Skin of body (tissue), 2 donors: ENCODE data around the gene G3BP2. TPM values are rescaled to one million over a fixed set of nuclear protein-coding genes. Genes with fewer than 3 reads are reported as not detected.
"Not testable (repeated sequence)": the region's sequence is repeated elsewhere in the genome, so short reads cannot be mapped to it uniquely, and the experiment has no call there.

Source experiments
- DNase-seq: peaks from one replicate; lab custom pipeline; 2025; lab: John Stamatoyannopoulos, UW
- total RNA-seq: library from RNA; depleted of rRNA; stranded (reverse); fragments of >200 nt; gene quantifications from one replicate; pipeline ENCODE4 v1.2.3, GENCODE V29; 2014

The G3BP2 gene
- total RNA-seq, 1 donor from 2014 or later, result 103 TPM

DNA sequence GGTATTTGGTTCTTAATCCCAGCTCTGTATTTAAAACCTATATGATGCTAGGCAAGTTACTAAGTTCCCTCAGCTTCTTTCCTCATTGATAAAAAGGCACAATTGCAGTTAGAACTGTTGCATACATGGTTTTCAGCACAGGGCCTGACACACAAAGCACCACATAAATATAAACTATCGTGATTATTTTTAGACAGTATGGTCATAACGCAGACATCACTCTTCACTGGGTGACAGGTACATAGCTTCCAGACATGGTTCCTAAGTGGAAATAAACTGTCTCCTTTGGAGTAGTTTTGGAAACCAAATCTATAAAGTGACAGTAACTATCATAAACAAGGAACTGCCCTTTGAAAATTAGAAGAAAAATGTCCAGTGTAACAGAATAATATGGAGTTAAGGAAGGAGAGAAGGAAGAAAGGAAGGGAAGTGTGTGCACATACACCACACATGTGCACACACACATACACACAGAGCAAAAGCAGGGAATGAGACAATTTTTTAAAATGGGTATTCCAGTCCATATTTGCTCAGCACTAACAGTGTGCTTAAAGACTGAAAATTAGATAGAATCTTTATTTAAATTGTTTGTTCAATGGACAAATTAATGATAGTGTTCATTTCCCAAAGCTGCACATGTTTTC lies 12.5 kb upstream of the G3BP2 start:
- DNase-seq, result no peak

DNA sequence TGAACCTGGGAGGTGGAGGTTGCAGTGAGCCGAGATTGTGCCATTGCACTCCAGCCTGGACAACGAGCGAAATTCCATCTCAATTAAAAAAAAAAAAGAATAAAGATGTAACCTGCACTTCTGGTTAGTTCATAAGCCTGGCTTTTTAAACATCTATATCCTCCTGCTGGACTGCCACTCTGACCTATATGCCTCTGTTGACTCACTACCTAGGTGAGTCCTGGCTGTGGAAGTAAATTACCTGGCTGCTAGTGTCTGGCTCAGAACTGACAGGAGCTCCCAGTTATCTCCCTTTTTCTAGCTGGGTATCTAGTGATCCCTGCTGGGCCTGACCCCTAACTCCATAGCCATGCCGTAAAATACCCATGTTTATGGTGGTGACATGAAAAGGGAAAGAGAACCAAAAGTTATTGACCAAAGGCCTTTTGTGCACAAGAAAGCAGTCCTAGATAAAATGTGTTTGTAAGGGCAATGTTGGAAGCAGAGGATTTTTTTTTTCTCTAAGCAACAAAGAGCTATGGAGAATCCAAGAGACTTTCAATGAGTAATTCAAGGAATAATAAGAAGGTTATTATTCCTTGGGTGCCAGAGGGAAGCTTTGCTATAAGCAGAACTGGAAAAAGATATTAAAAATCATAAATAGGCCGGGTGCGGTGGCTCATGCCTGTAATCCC lies 10.4 kb upstream of the G3BP2 start:
- no peak for DNase-seq

DNA sequence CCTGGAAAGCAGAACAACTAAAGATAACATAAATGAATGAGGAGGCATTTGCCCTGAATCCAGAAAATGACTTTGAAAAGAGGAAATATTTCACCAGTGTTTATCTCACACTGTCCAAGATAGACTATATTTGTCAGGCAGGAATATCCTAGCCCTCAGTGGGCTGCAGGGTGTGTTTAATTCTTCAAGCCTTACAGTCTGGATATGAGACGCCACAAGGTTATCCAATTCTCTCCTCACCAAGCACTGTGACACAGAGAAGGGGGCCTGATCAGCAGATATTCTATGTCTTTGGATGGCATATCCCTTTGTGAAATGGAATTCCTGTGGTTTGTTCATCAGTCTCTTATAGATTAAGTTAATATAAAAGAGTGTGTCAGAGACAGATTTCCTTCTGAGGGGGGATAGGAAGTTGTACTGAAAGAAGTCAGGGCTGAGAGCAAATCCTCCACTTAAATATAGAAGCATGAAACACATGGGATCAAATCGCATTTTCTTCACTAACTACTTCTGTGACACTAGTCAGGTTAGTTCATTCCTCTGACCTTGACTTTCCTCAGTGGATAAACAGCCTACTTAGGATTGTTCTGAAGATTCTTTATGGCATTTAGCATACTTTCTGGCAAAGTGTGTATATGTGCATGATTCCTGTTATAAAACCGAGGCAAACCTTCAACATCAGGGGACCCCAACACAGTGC lies 6.8 kb upstream of the G3BP2 start:
- DNase-seq, result no peak

DNA sequence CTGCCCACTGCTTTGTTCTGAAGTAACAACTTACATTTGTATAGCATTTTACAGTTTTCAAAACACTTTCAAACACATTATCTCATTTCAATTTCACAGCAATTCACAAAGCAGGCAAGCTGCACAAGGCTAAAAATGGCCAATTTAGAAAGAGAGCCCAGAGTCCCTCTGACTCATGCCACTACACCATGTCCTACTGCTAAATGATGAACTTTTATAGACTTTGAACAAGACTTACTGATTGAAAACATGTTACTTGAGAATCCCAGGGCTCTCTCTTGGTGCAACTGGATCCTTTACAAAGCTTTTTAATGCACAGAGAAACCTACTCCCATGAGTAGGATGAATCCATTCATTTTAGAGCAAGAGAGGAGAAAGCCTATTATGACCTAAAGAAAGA lies 5.8 kb upstream of the G3BP2 start:
- no peak for DNase-seq

DNA sequence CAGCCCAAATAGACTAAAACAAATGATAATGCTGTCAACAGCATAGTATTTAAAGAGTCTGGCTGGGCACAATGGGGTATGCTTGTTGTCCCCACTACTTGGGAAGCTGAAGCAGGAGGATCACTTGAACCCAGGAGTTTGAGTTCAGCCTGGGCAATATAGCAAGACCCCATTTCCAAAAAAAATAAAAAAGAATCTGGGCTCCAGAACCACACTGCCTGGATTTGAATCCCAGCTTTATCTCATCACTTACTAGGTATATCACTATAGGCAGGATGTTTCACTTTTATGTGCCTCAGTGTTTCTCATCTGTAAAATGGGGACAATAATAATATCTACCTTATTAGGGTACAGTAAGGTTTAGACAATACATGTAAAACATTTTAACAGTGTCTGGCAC lies 5.3 kb upstream of the G3BP2 start:
- DNase-seq, result no peak

- DNase-seq, result no peak
These were observed 1.9 kb upstream of the G3BP2 start for GRCh38 chr4:75675004-75675531.

- DNase-seq, result no peak
These were observed 733 bp upstream of the G3BP2 start for GRCh38 chr4:75673959-75674328.

DNA sequence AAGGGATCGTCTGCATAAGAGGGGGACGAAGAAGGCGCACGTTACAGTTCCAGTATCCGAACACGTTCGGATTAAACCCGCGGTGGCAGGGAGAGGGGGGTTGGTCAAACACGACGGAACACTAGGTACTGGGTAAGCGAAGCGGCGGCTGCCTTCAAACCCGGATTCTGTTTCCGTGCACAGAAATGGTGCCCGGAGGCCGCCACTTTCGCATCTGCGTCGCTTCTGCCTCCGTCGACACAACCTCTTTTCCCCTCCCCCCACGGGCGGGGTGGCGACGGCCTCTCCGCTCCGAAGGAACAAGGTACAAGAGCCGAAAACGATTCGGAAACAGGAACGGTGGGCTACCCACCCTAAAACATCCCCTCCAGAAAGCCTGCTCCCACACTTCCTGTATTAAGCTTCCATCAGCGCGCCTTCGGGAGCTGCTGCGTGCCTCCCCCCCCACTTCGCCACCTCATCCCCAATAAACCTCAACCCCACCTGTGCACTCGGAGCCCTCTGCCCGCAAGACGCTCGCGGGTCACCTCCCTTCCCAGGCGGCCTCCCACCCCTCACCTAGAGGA lies 667 bp downstream of the G3BP2 start:
- DNase-seq, result no peak

- DNase-seq, result no peak
These were observed 1.3 kb downstream of the G3BP2 start for GRCh38 chr4:75671802-75672421.

- DNase-seq, result no peak
These were observed 4.6 kb downstream of the G3BP2 start for GRCh38 chr4:75668596-75668995.

GRCh38 chr4:75667636-75668035 lies 5.6 kb downstream of the G3BP2 start:
- not testable (repeated sequence) for DNase-seq

- no peak for DNase-seq
These were observed 6.9 kb downstream of the G3BP2 start for GRCh38 chr4:75666299-75666698.

DNA sequence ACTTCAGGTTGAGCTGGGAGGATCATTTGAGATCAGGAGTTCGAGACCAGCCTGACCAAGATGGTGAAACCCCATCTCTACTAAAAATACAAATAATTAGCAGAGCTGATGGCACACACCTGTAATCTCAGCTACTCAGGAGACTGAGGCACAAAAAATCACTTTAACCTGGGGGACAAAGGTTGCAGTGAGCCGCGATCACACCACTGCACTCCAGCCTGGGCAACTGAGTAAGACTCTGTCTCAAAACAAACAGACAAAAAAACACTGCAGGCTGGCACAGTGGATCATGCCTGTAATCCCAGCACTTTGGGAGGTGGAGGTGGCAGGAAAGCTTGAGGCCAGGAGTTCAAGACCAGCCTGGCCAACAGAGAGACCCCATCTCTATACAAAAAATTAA lies 8.6 kb downstream of the G3BP2 start:
- not testable (repeated sequence) for DNase-seq

GRCh38 chr4:75662626-75663025 lies 10.6 kb downstream of the G3BP2 start:
- no peak for DNase-seq

- no peak for DNase-seq
These were observed 12.7 kb downstream of the G3BP2 start for GRCh38 chr4:75660491-75660890.

DNA sequence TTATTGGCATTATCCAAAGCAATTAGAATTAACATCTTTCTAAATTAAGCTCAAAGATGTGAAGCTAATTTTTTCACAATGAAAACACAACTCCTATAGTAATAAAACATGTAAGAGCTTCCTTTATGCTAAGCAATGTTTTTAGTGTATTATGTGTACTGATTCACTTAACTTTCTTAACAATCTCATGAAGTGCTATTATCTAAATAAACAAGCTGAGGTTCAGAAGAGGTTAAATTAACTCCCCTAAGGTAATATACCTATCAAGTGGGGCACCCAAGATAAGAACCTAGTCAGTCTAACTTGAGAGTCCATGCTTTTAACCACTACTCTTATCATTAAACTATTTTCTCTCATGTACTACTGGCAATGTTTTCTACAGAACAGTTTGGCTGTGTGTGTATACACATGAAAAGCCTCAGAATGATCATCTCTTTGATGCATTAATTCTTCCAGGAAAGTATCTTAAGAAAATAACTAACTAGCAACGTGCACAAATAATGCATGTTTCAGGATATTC lies 13.6 kb downstream of the G3BP2 start:
- no peak for DNase-seq

DNA sequence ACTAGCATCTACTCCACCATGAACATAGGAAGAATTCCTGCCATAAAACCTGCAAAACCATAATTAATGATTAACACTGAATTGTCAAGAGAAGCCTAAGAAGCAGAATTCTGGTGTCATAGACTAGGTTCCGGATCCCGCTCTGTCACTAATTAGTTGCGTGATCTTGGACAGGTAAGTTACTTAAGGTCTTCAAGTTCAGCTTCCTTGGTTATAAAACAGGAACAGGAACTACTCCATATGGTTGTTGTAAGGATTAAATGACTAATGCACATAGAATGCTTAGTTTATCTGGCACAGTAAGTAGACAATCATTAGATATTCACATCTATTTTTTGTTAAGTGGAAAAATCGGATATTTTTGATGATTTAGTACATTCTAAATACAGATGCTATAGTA lies 14.3 kb downstream of the G3BP2 start:
- no peak for DNase-seq

DNA sequence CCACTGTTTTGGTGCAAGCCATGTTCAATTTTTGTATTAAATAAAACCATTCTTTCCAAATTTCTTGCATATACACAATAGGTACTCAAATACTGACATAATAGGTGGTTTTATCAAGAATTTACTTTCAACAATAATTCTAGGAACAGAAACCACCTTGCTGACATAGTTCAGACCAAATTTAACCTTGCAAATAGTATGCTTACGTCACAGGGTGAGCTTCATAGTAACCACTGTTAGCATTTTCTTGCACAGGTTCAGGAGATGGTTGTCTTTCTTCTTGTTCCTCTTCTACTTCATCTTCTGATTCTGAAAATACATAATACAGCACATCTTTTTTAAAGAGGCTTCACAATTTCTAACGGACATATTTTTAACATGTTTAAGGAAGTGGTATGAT lies 17.6 kb downstream of the G3BP2 start:
- DNase-seq, result no peak

DNA sequence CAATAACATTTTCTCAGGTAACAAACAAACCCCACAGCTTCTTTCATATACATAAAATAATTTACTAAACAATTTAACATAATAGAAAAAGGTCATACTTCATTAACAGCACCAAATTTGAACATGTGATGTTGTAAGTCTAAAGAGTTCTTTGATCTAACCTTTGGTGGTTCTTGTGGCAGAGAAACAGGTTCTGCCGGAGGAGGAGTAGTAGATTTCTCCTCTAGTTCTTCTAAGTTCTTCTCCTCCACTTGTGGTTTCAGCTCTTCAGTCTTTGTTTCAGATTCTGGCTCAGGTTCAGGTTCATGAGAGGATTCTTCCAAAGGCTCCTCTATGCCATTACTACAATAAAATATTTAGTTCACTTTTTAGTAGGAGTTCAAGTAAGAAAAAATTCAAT lies 18.3 kb downstream of the G3BP2 start:
- no peak for DNase-seq

DNA sequence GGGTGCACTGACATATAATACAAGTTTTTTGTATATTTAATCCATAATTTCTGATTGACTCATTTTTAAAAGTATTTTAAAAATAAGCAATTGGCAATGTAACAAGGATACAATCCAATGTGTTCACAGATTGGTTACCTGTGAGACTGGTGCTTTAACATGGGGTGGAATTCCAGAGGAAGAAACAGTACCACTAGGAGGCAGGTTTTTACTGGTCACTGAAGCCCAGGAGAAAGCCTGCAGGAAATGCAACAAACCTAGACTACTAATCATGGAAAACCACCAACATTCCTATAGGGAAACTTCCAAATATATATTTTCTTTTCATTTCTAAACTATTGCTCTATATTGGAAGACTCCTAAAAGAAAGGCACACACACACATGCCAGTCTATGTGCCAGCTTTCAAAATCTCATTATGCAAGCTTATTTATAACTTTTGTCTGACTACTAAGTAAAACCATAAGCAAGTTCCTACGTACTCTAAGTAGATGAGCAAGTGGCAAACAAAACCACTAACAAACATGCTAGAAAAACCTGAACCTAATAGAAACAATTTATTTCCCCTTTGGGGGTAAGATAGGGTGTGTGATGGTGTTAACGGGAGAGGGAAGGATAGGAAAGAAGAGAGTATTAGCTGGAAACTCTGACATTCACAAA lies 19.2 kb downstream of the G3BP2 start:
- DNase-seq, result no peak

- no peak for DNase-seq
These were observed 29.1 kb downstream of the G3BP2 start for GRCh38 chr4:75644095-75644494.
